HG03095 (cell line): ENCODE measurements around the gene CCT2.
"Not testable (repeated sequence)": the region's sequence is repeated elsewhere in the genome, so short reads cannot be mapped to it uniquely, and the experiment has no call there.

Experiments
- ATAC-seq: cut with Tn5 transposase; IDR thresholded peaks from one replicate; pipeline ENCODE4 v1.9.1; 2021; ENCODE audit warnings: moderate library complexity; ENCODE audit not compliant: unreplicated experiment

The CCT2 gene

GRCh38 chr12:69588527-69588926 lies 3.3 kb downstream of the CCT2 start:
- ATAC-seq, result no peak

DNA sequence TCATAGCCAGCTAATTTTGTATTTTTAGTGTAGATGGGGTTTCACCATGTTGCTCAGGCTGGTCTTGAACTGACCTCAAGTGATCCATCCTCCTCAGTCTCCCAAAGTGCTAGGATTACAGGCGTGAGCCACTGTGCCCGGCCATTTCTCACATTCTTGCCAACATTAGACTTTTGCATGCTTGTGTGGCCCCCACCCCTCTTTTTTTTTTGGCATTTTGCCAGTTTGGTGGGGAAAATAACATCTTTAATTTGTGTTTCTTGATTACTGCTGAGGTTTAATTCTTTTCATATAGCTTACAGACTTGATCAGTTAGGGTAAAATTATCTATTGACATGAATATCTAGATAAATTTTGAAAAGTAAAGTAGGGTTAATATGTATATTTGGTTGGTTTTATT lies 3.8 kb downstream of the CCT2 start:
- no peak for ATAC-seq

DNA sequence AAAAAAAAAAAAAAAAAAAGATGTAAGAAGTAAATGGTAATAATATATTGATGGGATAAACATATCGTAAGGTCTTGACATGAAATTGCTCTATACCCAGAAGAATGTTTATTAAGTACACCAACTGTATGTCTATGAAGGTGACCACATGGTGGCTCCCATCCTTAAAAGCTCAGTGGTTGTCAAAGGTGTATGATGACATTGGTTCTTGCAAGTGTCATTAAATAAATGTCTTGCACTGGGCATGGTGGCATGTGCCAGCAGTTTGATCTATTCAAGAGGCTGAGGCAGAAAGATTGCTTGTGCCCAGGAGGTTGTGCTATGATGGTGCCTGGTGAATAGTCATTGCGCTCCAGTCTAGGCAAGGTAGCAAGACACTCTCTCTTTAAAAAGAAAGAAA lies 10.4 kb downstream of the CCT2 start:
- ATAC-seq, result no peak

DNA sequence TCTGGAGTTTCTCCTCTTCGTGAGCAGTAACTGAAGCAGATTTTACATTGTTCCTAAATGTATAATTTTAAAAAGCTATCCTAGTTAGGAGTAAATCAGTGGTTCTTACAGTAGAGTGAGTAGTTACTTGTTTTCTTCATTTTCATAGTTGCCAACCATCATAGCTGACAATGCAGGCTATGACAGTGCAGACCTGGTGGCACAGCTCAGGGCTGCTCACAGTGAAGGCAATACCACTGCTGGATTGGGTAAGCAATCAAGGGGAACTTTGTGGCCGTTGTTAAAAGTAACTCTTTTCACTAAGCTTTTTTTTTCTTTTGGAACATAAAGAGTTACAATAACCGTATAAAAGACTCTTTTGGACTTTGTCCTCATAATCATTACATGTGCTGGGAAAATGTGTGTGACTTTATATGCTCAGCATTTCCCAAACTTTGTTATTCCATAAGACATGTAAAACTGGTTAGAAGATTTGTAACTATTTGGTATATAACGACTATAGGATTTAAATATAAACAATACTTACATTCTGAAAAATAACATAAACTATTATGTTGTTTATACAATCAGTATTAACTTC lies 13.0 kb downstream of the CCT2 start:
- no peak for ATAC-seq

GRCh38 chr12:69600804-69601203 lies 15.5 kb downstream of the CCT2 start:
- ATAC-seq, result no peak

DNA sequence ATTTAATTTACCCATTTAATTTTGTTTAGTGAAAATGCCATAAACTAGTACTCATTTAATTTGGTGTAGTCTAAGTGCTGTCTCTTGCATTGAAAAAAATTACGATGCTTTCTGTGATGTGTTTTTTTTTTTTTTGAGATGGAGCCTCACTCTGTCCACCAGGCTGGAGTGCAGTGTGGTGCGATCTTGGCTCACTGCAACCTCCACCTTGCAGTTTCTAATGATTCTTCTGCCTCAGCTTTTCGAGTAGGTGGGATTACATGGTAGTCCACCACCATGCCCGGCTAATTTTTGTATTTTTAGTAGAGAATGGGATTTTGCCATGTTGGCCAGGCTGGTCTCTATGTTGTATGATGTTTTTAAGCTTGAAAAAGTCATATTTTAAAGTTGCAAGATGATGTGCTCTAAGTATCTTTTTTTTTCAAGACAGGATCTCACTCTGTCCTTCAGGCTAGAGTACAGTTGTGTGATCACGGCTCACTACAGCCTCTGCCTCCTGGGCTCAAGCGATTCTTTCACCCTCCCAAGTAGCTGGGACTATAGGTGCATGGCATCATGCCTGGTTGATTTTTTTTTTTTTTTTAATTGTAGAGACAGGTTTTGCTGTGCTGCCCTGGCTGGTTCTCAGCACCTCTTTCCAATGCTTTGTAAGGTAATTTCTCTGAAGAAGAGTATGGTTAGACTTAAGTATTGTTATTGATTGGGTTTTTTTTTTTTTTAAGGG lies 16.9 kb downstream of the CCT2 start:
- no peak for ATAC-seq

DNA sequence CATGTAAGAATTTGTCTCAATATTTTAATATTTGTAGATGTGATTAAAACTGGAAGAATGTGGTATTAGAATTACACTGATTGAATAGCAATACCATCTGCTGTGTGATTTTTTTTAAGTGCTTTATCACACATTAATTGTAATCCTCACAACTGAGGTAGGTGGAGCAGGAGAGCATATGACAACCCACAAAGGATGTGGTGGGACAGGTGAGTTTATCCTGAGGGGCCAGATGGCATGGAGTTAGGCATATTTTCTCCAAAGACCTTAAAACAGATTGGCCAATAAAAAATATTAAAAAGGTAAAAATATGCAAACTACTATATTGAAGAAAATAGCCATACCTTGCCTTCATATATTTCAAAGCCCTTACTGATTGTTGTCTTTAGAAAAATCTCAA lies 17.7 kb downstream of the CCT2 start:
- no peak for ATAC-seq

DNA sequence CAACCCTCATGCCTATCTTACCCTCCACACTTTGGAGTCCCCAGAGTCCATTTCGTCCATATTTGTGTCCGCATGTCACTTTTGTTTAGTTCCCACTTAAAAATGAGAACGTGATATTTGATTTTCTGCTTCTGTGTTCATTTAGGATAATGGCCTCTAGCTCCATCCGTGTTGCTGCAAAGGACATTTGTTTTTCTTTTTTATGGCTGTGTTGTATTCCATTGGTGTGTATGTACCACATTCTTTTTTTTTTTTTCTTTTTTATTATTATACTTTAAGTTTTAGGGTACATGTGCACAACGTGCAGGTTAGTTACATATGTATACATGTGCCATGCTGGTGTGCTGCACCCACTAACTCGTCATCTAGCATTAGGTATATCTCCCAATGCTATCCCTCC lies 18.3 kb downstream of the CCT2 start:
- not testable (repeated sequence) for ATAC-seq

- ATAC-seq, result not testable (repeated sequence)
These were observed 19.0 kb downstream of the CCT2 start for GRCh38 chr12:69604275-69604674.

GRCh38 chr12:69608114-69608513 lies 22.9 kb downstream of the CCT2 start:
- no peak for ATAC-seq

DNA sequence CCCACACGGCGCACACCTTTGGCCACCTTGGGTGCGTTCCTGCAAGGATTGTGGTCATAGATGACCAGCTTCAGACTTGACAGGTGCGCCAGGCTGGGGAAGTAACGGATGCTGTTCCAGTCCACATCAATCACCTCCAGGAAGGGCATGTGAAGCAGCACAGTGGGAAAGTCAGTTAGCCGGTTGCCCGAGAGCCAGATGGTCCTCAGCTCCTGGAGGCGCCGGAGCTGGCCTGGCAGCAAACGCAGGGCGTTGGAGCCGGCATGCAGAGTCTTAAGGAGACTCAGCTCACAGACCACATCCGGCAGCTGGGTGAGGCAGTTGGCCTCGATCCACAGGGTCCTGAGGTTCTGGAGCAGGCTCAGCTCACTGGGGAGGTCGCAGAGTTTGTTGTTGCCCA lies 24.9 kb downstream of the CCT2 start:
- no peak for ATAC-seq

- ATAC-seq, result no peak
These were observed 25.5 kb downstream of the CCT2 start, which contains the start of gene LRRC10 for GRCh38 chr12:69610729-69611128. LRRC10 (minus strand) TSS chr12:69610907; CDS start chr12:69610838, 69 bp downstream.

- ATAC-seq, result no peak
These were observed 28.1 kb downstream of the CCT2 start for GRCh38 chr12:69613351-69613750.

- no peak for ATAC-seq
These were observed 30.8 kb downstream of the CCT2 start for GRCh38 chr12:69616025-69616424.

- no peak for ATAC-seq
These were observed 33.8 kb downstream of the CCT2 start for GRCh38 chr12:69619050-69619449.

DNA sequence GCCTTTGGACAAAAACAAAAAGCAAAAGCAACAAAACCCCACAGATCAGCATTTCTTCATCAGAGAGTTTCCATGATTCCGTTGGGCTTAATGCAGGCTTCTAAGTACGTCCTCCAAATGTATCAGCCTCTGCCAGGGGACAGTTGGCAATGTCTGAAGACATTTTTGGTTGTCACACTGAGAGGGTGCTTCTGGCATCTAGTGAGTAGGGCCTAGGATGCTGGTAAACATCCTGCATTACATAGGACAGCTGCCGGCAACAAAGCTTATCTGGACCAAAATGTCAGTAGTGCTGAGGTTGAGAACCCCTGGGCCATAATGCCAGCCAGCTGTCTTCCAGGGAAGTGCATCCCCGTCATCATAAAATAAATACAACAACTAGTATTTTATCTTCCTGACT lies 34.8 kb downstream of the CCT2 start:
- no peak for ATAC-seq

DNA sequence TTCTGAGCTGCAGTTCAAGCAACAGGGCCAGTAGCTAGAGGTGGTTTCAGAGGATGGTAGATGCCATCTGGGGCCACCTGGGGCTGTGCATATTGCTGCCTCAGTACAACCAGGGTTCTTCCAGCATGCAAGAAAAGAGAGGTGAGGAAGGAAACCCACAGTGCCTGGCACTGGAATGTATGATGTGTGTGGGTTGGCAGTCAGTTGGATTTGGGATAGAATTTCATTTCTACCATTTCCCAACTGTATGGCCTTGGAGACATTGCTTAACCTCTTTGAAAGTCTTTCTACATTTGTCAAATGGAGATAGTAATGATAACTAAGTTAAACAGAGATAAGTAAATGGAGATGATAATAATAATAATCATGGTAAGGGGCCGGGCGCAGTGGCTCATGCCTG lies 35.7 kb downstream of the CCT2 start:
- no peak for ATAC-seq

- ATAC-seq, result no peak
These were observed 36.3 kb downstream of the CCT2 start for GRCh38 chr12:69621551-69621950.

DNA sequence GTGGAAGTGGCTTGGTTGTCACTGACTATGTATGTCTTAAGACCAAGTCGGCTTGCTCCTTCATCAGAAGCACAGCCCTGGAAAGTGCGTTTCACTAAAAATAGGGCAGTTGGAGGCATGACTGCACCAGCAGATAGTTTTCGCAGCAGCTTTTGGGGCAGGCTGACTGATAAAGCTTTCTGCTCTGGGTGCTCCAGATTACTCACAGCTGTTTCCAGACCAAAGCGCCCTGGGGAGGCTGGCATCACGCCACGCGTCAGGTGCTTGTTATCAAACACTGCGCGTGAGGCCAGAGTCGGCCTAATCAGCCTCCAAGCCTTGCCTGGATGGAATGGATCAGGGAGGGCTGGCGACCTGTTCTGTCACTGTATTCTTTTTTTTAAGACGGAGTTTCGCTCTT lies 38.7 kb downstream of the CCT2 start:
- ATAC-seq, result no peak

DNA sequence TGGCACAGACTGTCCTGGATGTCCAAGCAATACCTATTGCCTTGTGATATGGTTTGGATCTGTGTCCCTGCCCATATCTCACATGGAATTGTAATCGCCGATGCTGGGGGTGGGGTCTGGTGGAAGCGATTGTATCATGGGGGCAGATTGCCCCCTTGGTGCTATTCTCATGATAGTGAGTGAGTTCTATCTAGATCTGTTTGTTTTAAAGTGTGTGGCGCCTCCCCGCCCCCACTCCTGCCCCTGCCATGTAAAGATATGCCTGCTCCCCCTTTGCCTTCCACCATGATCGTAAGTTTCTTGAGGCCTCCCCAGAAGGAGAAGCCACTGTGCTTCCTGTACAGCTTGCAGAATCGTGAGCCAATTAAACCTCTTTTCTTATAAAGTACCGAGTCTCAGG lies 42.2 kb downstream of the CCT2 start:
- no peak for ATAC-seq

DNA sequence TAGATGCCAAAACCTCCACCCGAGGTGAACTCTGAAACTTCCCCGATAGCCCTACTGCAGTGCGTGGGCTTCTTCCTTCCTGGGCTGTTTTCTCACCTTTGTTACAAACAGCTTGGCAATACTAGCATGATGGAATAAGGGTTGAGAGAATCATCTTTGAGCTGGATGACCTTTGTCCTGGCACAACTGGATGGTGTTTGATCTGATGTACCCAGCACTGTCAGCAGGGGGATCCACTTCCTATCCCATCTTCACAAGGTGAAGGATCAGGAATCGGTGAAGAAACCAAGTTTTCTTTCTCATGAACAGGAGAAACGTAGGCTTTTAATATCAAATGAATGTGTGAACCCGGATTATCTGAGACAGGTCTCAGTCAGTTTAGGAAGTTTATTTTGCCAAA lies 44.9 kb downstream of the CCT2 start:
- no peak for ATAC-seq

DNA sequence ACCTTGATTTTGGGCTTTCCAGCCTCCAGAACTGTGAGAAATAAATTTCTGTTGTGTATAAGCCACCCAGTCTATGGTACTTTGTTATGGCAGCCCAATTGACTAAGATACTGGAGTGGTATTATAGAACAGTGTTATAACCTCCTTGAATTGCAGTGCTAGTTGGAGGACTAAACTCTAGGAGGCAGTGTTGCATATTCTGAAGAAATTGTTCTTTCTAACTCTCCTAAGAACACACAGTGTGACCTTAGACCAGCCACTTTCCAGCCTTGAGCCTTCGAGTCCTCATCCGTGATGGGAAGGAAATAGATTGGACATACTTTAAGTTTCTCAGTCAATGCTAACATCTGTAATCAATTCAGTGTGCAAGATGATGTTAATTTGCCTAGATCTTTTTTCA lies 47.8 kb downstream of the CCT2 start:
- ATAC-seq, result no peak
